Common myeloid progenitor, CD34-positive (primary cell): ENCODE results near the gene SMAD2.

ENCODE experiments used
- CTCF ChIA-PET: fragments of 350-600 bp; sonication (Branson Sonifier 250); formaldehyde crosslinking; loops from one replicate; lab custom pipeline; 2021; ENCODE audit warnings: antibody characterized with exemption; lab: Charles Lee
- POLR2A ChIA-PET: fragments of 350-600 bp; sonication (Branson Sonifier 250); formaldehyde crosslinking; loops from one replicate; lab custom pipeline; 2021; ENCODE audit warnings: antibody characterized with exemption; lab: Charles Lee
- DNase-seq, 3 donors: peaks; one replicate each; pipeline versions ENCODE4 v3.0.0 to v3.0.0-alpha.2; 2013
- H3K27ac ChIP-seq, 2 experiments: 1 replicate in 1 of 2; 2 replicates in 1 of 2; pipeline ENCODE4 v1.7.0; 2013; ENCODE audit warnings: inconsistent platforms in 2 of 2, low read length in 2 of 2, mild to moderate bottlenecking in 2 of 2, low read depth in 1 of 2, moderate library complexity in 1 of 2; ENCODE audit not compliant: severe bottlenecking in 2 of 2, insufficient read depth in 1 of 2, poor library complexity in 1 of 2
- H3K27me3 ChIP-seq, 5 experiments: replicated peaks in 2 of 5; 1 replicate in 3 of 5; 2 replicates in 2 of 5; pipeline versions ENCODE4 v1.6.1 to v1.7.0; 2013; ENCODE audit warnings: low read length in 4 of 5, mild to moderate bottlenecking in 2 of 5, moderate library complexity in 2 of 5, inconsistent platforms in 1 of 5; ENCODE audit not compliant: insufficient read depth in 5 of 5, control insufficient read depth in 4 of 5
- H3K36me3 ChIP-seq, 4 experiments: 1 replicate in 2 of 4; 2 replicates in 2 of 4; pipeline versions ENCODE4 v1.6.1 to v1.7.0; 2013; ENCODE audit warnings: low read length in 3 of 4, control low read depth in 1 of 4, mild to moderate bottlenecking in 1 of 4; ENCODE audit not compliant: control insufficient read depth in 4 of 4, insufficient read depth in 4 of 4
- H3K4me1 ChIP-seq, 4 experiments: 1 replicate in 3 of 4; 2 replicates in 1 of 4; pipeline versions ENCODE4 v1.6.1 to v1.7.1; 2013; ENCODE audit warnings: low read length in 3 of 4, mild to moderate bottlenecking in 3 of 4, control low read depth in 1 of 4, inconsistent platforms in 1 of 4, moderate library complexity in 1 of 4; ENCODE audit not compliant: control insufficient read depth in 4 of 4, insufficient read depth in 4 of 4; ENCODE audit errors: control extremely low read depth in 1 of 4
- H3K4me3 ChIP-seq, 7 experiments: 1 replicate in 4 of 7; 2 replicates in 3 of 7; pipeline versions ENCODE4 v1.5.1 to v1.7.0; 2013; ENCODE audit warnings: mild to moderate bottlenecking in 7 of 7, low read length in 6 of 7, moderate library complexity in 6 of 7, inconsistent platforms in 2 of 7, low read depth in 2 of 7, control low read depth in 1 of 7; ENCODE audit not compliant: insufficient read depth in 4 of 7, control insufficient read depth in 1 of 7; ENCODE audit errors: extremely low read depth in 1 of 7
- H3K9me3 ChIP-seq, 5 experiments: 1 replicate in 4 of 5; 2 replicates in 1 of 5; pipeline versions ENCODE4 v1.6.1 to v1.7.1; 2013; ENCODE audit warnings: low read length in 4 of 5, mild to moderate bottlenecking in 2 of 5, inconsistent platforms in 1 of 5, low read depth in 1 of 5, moderate library complexity in 1 of 5; ENCODE audit not compliant: control insufficient read depth in 4 of 5, insufficient read depth in 2 of 5; ENCODE audit errors: control extremely low read depth in 1 of 5
- WGBS: methylation state at CpG from one replicate; pipeline ENCODE4 v1.1.5; 2013; ENCODE audit not compliant: insufficient coverage; 5-methylcytosine and 5-hydroxymethylcytosine counted together

The SMAD2 gene

DNA sequence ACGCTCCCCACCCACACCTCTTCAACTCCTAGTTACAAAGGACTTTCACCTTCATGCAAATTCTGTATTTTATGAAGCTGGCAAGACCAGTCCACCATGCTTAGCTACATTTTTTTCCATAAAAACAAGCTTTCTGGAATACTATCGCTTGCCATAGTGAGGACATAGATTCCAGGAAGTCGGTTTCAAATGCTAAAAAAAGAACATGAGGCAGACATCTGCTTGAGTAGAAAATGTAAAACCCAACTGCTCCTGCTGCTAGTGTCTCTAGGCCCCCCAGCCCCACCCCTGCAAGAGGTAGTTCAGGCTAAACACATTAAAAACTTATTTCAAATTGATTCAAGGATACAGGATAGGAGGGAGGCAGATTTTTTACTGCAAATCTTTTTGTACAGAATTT, 148.9 kb downstream of the SMAD2 start:
- no peak overlapping the region for H3K4me3 ChIP-seq
- H3K36me3 ChIP-seq = no peaks in the 10 kb centered on the region
- CTCF ChIA-PET = interaction anchor here (1.2 kb wide), 1 partner anchor 10 kb away, joined by 5 read pairs; no protein-coding TSS in a partner anchor
- DNase-seq = no peak
- no peak overlapping the region for H3K27ac ChIP-seq
- H3K9me3 ChIP-seq = peaks cover 6 to 31% (median 7%) of the 10 kb centered on the region in 5 experiments
- peaks cover 0 to 1% (median 0%) of the 10 kb centered on the region in 5 experiments for H3K27me3 ChIP-seq
- POLR2A ChIA-PET = no interaction called here
- H3K4me1 ChIP-seq = peaks cover 0 to 10% (median 0%) of the 10 kb centered on the region in 4 experiments
- WGBS = 89% methylated on average over 3 of the region's 3 CpGs

DNA sequence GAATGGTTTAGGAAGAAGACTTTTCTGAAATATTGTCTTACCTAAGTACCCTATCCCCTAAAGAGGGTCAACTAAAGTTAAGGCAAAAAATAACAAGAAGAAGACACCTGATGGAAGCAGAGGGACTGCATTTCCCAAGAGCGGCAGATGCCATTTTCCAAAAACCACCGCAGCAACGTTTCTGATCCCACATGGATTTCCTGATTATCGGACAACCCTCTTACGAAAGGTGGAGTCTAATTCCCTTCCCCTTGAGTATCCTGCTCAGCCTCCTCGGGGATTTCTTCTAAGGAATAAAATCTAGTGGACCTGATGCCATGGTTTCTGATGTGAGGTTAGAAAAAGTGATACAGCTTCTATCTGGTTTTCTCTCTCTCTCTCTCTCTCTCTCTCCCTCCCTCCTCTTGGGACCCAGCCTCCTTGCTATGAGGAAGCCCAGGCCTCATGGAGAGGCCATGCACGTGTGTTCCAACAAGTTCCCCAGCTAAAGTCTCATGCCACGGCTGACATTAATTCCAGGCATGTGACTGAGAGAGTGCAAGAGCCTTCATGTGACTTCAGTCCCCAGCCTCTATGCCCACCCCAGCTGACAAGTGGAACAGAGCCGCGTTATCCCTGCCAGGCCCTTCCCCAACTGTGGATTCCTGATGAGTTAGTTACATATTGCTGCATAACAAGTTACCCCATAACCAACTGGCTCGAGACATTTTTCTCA, 150.3 kb downstream of the SMAD2 start:
- Histone ChIP-seq H3K4me3 (no peak overlapping the region), H3K27me3 (peaks cover 0 to 10% (median 0%) of the 10 kb centered on the region in 5 experiments), H3K36me3 (no peaks in the 10 kb centered on the region), H3K4me1 (peaks cover 0 to 10% (median 0%) of the 10 kb centered on the region in 4 experiments), H3K9me3 (peaks cover 2 to 22% (median 7%) of the 10 kb centered on the region in 5 experiments), H3K27ac (no peak overlapping the region)
- WGBS = 94% methylated on average over 9 of the region's 11 CpGs
- ChIA-PET POLR2A (no interaction called here), CTCF (interaction anchor here (1.2 to 1.8 kb wide), 2 partner anchors 8 to 10 kb away, joined by 5 read pairs; no protein-coding TSS in a partner anchor)
- no peak for DNase-seq

DNA sequence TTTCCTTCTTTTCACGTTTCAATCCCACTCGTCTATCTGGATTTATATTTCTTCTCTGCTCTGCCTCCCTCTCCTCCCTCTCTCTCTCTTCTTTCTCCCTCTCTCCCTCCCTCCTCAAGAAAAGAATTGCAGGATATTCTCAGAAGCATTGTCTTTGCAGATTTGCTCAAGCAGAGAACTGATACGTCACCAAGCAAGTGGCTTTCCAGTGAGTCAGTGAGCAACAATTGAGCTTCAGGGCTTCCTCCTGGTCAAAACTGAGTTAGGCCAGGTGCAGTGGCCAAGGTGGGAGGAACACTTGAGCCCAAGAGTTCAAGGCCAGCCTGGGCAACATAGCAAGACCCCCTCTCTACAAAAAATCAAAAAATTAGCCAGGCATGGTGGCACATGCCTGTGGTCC, 151.1 kb downstream of the SMAD2 start:
- ChIA-PET POLR2A (no interaction called here), CTCF (interaction anchor here (1.8 kb wide), 1 partner anchor 10 kb away, joined by 5 read pairs; no protein-coding TSS in a partner anchor)
- WGBS = 95% methylated on average over 3 of the region's 3 CpGs
- Histone ChIP-seq H3K4me3 (no peak overlapping the region), H3K9me3 (peaks cover 2 to 14% (median 3%) of the 10 kb centered on the region in 5 experiments), H3K4me1 (peaks cover 0 to 10% (median 0%) of the 10 kb centered on the region in 4 experiments), H3K36me3 (no peaks in the 10 kb centered on the region), H3K27ac (no peak overlapping the region), H3K27me3 (peaks cover 0 to 11% (median 3%) of the 10 kb centered on the region in 5 experiments)
- no peak for DNase-seq

DNA sequence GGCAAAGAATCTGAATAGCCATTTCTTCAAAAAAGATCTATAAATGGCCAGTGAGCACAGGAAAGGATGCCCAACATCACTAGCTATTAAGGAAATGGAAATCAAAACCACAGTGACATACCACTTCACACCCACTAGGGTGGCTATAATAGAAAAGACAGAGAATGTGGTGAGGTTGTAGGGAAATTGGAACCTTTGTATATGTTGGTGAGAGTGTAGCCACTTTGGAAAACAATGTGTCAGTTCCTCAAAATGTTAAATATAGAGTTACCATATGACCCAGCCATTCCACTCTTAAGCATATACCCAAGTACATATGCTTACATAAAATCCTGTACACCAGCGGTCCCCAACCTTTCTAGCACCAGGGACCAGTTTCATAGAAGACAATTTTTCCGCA, 152.8 kb downstream of the SMAD2 start:
- no peak overlapping the region for H3K4me3 ChIP-seq
- no peaks in the 10 kb centered on the region for H3K36me3 ChIP-seq
- peaks cover 0 to 10% (median 0%) of the 10 kb centered on the region in 4 experiments for H3K4me1 ChIP-seq
- H3K9me3 ChIP-seq = peaks cover 0 to 3% (median 0%) of the 10 kb centered on the region in 5 experiments
- peaks cover 0 to 14% (median 4%) of the 10 kb centered on the region in 5 experiments for H3K27me3 ChIP-seq
- ChIA-PET POLR2A (interaction anchor here (0.6 kb wide), 1 partner anchor 533 kb away, joined by 3 read pairs; no protein-coding TSS in a partner anchor), CTCF (no interaction called here)
- H3K27ac ChIP-seq = no peak overlapping the region
- peak in 2 of 3 donors; percentile 19 to 32 for DNase-seq
- WGBS = no CpG with 5 or more reads among the region's 2 CpGs

DNA sequence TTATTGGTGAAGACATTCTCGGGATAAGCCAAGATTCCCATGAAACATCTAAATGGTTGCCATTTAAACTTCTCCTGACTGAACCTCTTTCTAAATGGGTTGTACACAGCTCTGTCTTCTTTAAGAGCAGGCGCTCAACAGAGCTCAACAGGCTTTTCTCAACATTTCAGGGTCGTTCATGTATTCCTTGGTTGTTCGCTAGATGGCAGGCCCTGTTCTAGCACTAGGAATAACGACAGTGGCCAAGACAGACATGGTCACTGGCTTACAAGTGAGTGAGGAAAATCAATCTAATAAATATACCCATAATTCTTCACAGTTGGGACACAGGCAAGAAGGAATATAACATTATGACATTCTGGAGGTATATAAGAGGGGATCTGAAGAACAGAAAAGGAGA, 154.5 kb downstream of the SMAD2 start:
- Histone ChIP-seq H3K36me3 (no peaks in the 10 kb centered on the region), H3K27me3 (peaks cover 0 to 14% (median 8%) of the 10 kb centered on the region in 5 experiments), H3K4me1 (peaks cover 0 to 10% (median 0%) of the 10 kb centered on the region in 4 experiments), H3K9me3 (no peaks in the 10 kb centered on the region), H3K4me3 (no peak overlapping the region), H3K27ac (no peak overlapping the region)
- WGBS = 93% methylated on average over 3 of the region's 5 CpGs
- CTCF ChIA-PET = interaction anchor here (1.1 to 1.2 kb wide), 2 partner anchors 11 to 669 kb away, joined by 3 read pairs; no protein-coding TSS in a partner anchor
- POLR2A ChIA-PET = no interaction called here
- DNase-seq = no peak

DNA sequence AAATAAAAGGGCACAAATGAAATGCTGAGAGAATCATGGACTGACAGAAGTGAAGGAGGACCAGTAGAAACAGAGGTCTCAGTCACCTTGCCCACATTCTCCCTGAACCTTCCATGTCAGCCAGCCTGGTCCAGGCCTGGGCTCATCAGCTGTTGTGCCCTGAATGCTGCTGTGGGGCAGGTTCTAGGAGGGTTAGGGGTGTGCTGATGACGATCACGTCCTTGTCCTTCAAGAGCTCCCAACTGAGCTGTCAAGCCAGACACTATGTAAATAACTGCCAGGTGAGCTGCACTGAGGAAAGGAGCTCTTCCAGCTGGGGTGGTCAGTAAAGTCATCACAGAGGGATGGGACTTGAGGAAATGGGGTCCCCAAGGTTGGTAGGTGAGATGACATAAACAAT, 156.5 kb downstream of the SMAD2 start:
- Histone ChIP-seq H3K27ac (no peak overlapping the region), H3K4me1 (peaks cover 0 to 10% (median 0%) of the 10 kb centered on the region in 4 experiments), H3K4me3 (no peak overlapping the region), H3K27me3 (peaks cover 0 to 14% (median 8%) of the 10 kb centered on the region in 5 experiments), H3K36me3 (no peaks in the 10 kb centered on the region), H3K9me3 (no peaks in the 10 kb centered on the region)
- ChIA-PET POLR2A (no interaction called here), CTCF (interaction anchor here (1.4 kb wide), 1 partner anchor 13 kb away, joined by 3 read pairs; no protein-coding TSS in a partner anchor)
- WGBS = 100% methylated on average over 2 of the region's 2 CpGs
- no peak for DNase-seq
